ACC112 (cell line): ENCODE measurements around the gene WNK3.

ENCODE experiments used
- H2AFZ ChIP-seq: fragments of 200-600 bp; sonication (generic); one replicate; pipeline ENCODE4 v1.6.0; 2017; ENCODE audit warnings: antibody characterized with exemption, low read length; ENCODE audit not compliant: unreplicated experiment
- H3K27ac ChIP-seq: fragments of 200-600 bp; sonication (generic); 2 replicates; pipeline ENCODE4 v1.5.1; 2014; ENCODE audit warnings: low read depth, mild to moderate bottlenecking, antibody characterized with exemption, low read length, moderate library complexity
- H3K27me3 ChIP-seq: fragments of 200-600 bp; sonication (generic); 2 replicates; pipeline ENCODE4 v1.6.1; 2014; ENCODE audit warnings: mild to moderate bottlenecking, antibody characterized with exemption, low read length, moderate library complexity, mixed read lengths; ENCODE audit not compliant: insufficient read depth
- H3K36me3 ChIP-seq: fragments of 200-600 bp; sonication (generic); 2 replicates; pipeline ENCODE4 v1.6.1; 2016; ENCODE audit warnings: mild to moderate bottlenecking, antibody characterized with exemption, low read length, moderate library complexity, mixed read lengths; ENCODE audit not compliant: insufficient read depth
- H3K4me1 ChIP-seq: fragments of 200-600 bp; sonication (generic); one replicate; pipeline ENCODE4 v1.6.1; 2016; ENCODE audit warnings: low read length, mixed read lengths; ENCODE audit not compliant: insufficient read depth, unreplicated experiment, control insufficient read depth
- H3K4me3 ChIP-seq: fragments of 200-600 bp; sonication (generic); 2 replicates; pipeline ENCODE4 v1.5.1; 2014; ENCODE audit warnings: mild to moderate bottlenecking, low read depth, low read length
- H3K79me2 ChIP-seq: fragments of 200-600 bp; sonication (generic); one replicate; pipeline ENCODE4 v1.6.0; 2016; ENCODE audit warnings: low read length; ENCODE audit not compliant: control insufficient read depth, unreplicated experiment, insufficient read depth

The WNK3 gene

GRCh38 chrX:54248309-54248708 is 109.5 kb downstream of the WNK3 start:
- Histone ChIP-seq H3K27me3 (no peaks in the 10 kb centered on the region), H3K4me1 (no peaks in the 10 kb centered on the region), H2AFZ (no peak overlapping the region), H3K27ac (no peak overlapping the region), H3K36me3 (no peaks in the 10 kb centered on the region), H3K79me2 (no peaks in the 10 kb centered on the region), H3K4me3 (no peak overlapping the region)

GRCh38 chrX:54246866-54247265 is 111.0 kb downstream of the WNK3 start:
- Histone ChIP-seq H3K27me3 (no peaks in the 10 kb centered on the region), H3K79me2 (no peaks in the 10 kb centered on the region), H3K27ac (no peak overlapping the region), H3K4me3 (no peak overlapping the region), H2AFZ (no peak overlapping the region), H3K4me1 (no peaks in the 10 kb centered on the region), H3K36me3 (no peaks in the 10 kb centered on the region)

DNA sequence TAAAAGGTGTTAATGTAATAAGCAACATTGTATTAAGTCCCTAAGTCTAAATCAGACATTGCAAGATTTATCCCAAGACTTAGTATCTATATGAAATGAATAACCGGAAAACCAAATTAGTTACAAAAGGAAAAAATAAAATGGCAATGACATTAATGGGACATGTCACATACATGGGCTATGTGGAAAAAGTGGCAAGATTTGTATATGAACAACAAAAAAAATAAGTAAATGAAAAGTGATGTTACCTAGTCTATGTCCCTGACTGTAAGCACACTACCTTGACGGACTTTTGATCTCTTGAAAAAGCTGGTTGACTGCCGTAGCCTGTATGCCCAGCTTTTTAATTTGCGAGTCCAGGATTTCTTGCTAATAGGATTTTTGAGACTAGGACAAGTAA is 119.3 kb downstream of the WNK3 start:
- Histone ChIP-seq H3K27ac (no peak overlapping the region), H2AFZ (no peak overlapping the region), H3K27me3 (no peaks in the 10 kb centered on the region), H3K4me3 (no peak overlapping the region), H3K4me1 (no peaks in the 10 kb centered on the region), H3K36me3 (no peaks in the 10 kb centered on the region; the same call in 1 of the 2 replicates), H3K79me2 (no peaks in the 10 kb centered on the region)

- H2AFZ ChIP-seq: no peak overlapping the region
- no peaks in the 10 kb centered on the region for H3K79me2 ChIP-seq
- no peak overlapping the region for H3K4me3 ChIP-seq
- H3K27ac ChIP-seq: no peak overlapping the region
- H3K4me1 ChIP-seq: no peaks in the 10 kb centered on the region
- no peaks in the 10 kb centered on the region for H3K27me3 ChIP-seq
- H3K36me3 ChIP-seq: no peaks in the 10 kb centered on the region; the same call in 1 of the 2 replicates
These were observed 120.8 kb downstream of the WNK3 start for GRCh38 chrX:54237014-54237413.

- H3K36me3 ChIP-seq: no peaks in the 10 kb centered on the region
- H3K27ac ChIP-seq: no peak overlapping the region
- no peaks in the 10 kb centered on the region for H3K27me3 ChIP-seq
- H2AFZ ChIP-seq: no peak overlapping the region
- H3K4me1 ChIP-seq: no peaks in the 10 kb centered on the region
- no peak overlapping the region for H3K4me3 ChIP-seq
- no peaks in the 10 kb centered on the region for H3K79me2 ChIP-seq
These were observed 127.3 kb downstream of the WNK3 start for GRCh38 chrX:54230435-54231148.

DNA sequence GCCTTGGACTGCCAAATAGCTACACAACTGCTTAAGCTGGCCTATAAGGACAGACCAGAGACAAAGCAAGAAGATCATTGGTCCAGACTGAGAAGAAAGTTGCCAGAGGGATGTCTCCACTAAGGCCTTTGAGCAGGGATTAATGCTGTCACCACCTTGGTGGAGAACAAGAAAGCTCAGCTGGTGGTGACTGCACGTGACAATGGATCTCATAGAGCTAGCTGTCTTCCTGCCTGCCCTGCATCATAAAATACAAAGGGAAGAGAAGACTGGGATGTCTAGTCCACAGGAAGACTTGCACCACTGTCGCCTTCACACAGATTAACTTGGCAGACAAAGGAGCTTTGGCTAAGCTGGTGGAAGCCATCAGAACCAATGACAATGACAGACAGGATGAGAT is 134.3 kb downstream of the WNK3 start:
- no peaks in the 10 kb centered on the region for H3K36me3 ChIP-seq
- no peaks in the 10 kb centered on the region for H3K4me1 ChIP-seq
- H3K27ac ChIP-seq: no peak overlapping the region
- no peak overlapping the region for H3K4me3 ChIP-seq
- no peaks in the 10 kb centered on the region for H3K27me3 ChIP-seq
- H3K79me2 ChIP-seq: no peaks in the 10 kb centered on the region
- H2AFZ ChIP-seq: no peak overlapping the region

- Histone ChIP-seq H3K4me1 (peaks cover 4% of the 10 kb centered on the region), H3K4me3 (no peak overlapping the region), H2AFZ (no peak overlapping the region), H3K27me3 (no peaks in the 10 kb centered on the region), H3K36me3 (no peaks in the 10 kb centered on the region), H3K79me2 (no peaks in the 10 kb centered on the region), H3K27ac (no peak overlapping the region)
These were observed 144.2 kb downstream of the WNK3 start for GRCh38 chrX:54213603-54214002.

- H3K36me3 ChIP-seq: no peaks in the 10 kb centered on the region
- peaks cover 4% of the 10 kb centered on the region for H3K4me1 ChIP-seq
- H3K27me3 ChIP-seq: no peaks in the 10 kb centered on the region
- H3K4me3 ChIP-seq: no peak overlapping the region
- H3K27ac ChIP-seq: peak overlapping the region; percentile 36; the same call in 1 of the 2 replicates
- H2AFZ ChIP-seq: no peak overlapping the region
- H3K79me2 ChIP-seq: no peaks in the 10 kb centered on the region
These were observed 149.3 kb downstream of the WNK3 start for GRCh38 chrX:54208531-54208930.

DNA sequence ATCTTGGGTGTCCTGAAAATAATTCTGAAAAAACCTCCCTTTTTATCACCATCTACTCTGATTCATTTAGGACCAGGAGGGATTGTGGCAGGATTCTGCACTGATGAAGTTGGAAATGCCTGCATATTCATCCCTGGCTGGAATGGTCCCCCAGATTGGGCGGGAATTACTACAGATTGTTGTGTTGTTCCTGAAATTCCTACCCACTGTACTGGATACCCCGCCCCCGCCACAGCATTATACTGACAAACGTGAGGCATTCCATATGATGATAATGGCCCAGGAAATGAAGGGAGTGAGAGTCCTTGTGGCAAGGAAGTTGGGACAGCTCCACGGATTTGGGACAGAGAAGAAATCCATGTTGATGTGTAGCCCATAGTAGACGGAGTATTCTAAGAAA is 159.6 kb downstream of the WNK3 start:
- Histone ChIP-seq H3K36me3 (no peaks in the 10 kb centered on the region), H3K27me3 (no peaks in the 10 kb centered on the region), H3K27ac (no peak overlapping the region), H3K79me2 (no peaks in the 10 kb centered on the region), H2AFZ (no peak overlapping the region), H3K4me1 (peaks cover 3% of the 10 kb centered on the region), H3K4me3 (no peak overlapping the region)

GRCh38 chrX:54194982-54195588 is 162.8 kb downstream of the WNK3 start:
- Histone ChIP-seq H3K36me3 (no peaks in the 10 kb centered on the region), H3K4me1 (no peaks in the 10 kb centered on the region), H3K79me2 (no peaks in the 10 kb centered on the region), H3K4me3 (no peak overlapping the region), H3K27me3 (no peaks in the 10 kb centered on the region), H2AFZ (no peak overlapping the region), H3K27ac (no peak overlapping the region)
